Stimulated activated CD8-positive, alpha-beta memory T cell treated with anti-CD3 and anti-CD28 coated beads, Interleukin-7, amount 100 ng/mL, for 4 hours (primary cell): ENCODE results near the gene TBC1D24.
A peak's percentile ranks its signal among the peaks of the same experiment; 100 is the strongest.
"Not testable (repeated sequence)": the region's sequence is repeated elsewhere in the genome, so short reads cannot be mapped to it uniquely, and the experiment has no call there.

Source experiments
- DNase-seq, 2 donors: peaks; one replicate each; pipeline ENCODE4 v3.0.0-alpha.2; 2020; ENCODE audit warnings: low read depth in 2 of 2

The TBC1D24 gene

GRCh38 chr16:2532494-2533141 is 57.7 kb downstream of the TBC1D24 start:
- peak in 1 of 2 donors; percentile 39 for DNase-seq

GRCh38 chr16:2533142-2533755 is 58.3 kb downstream of the TBC1D24 start:
- not testable (repeated sequence) for DNase-seq

GRCh38 chr16:2533912-2534311 is 59.0 kb downstream of the TBC1D24 start:
- DNase-seq = no peak

GRCh38 chr16:2534335-2534734 is 59.4 kb downstream of the TBC1D24 start:
- not testable (repeated sequence) for DNase-seq

GRCh38 chr16:2535625-2536013 is 60.7 kb downstream of the TBC1D24 start:
- no peak for DNase-seq

GRCh38 chr16:2537451-2538379 is 62.8 kb downstream of the TBC1D24 start, which contains the start of gene PDPK1:
Gene PDPK1 (plus strand): TSS chr16:2538021. CDS start chr16:2538113, 92 bp downstream.
- DNase-seq = peak; percentile 87 to 95

- DNase-seq = not testable (repeated sequence)
These were observed 64.4 kb downstream of the TBC1D24 start for GRCh38 chr16:2539192-2539844.

- DNase-seq = not testable (repeated sequence)
These were observed 65.0 kb downstream of the TBC1D24 start for GRCh38 chr16:2539845-2540458.

- not testable (repeated sequence) for DNase-seq
These were observed 66.0 kb downstream of the TBC1D24 start for GRCh38 chr16:2540912-2541311.

GRCh38 chr16:2541409-2541808 is 66.5 kb downstream of the TBC1D24 start:
- DNase-seq = not testable (repeated sequence)

- DNase-seq = not testable (repeated sequence)
These were observed 68.8 kb downstream of the TBC1D24 start for GRCh38 chr16:2543771-2544170.

GRCh38 chr16:2550283-2550878 is 75.5 kb downstream of the TBC1D24 start:
- not testable (repeated sequence) for DNase-seq

- not testable (repeated sequence) for DNase-seq
These were observed 76.5 kb downstream of the TBC1D24 start for GRCh38 chr16:2551420-2551889.

- DNase-seq = not testable (repeated sequence)
These were observed 79.9 kb downstream of the TBC1D24 start for GRCh38 chr16:2554709-2555425.
